Activated CD8-positive, alpha-beta memory T cell treated with anti-CD3 and anti-CD28 coated beads, Interleukin-2, amount 50 U/mL, for 1 hour (primary cell): ENCODE data around the gene SHC2.
"Not testable (repeated sequence)": the region's sequence is repeated elsewhere in the genome, so short reads cannot be mapped to it uniquely, and the experiment has no call there.

ENCODE experiments used
- DNase-seq: peaks from one replicate; pipeline ENCODE4 v3.0.0-alpha.2; 2020; ENCODE audit errors: extremely low read depth

The SHC2 gene

DNA sequence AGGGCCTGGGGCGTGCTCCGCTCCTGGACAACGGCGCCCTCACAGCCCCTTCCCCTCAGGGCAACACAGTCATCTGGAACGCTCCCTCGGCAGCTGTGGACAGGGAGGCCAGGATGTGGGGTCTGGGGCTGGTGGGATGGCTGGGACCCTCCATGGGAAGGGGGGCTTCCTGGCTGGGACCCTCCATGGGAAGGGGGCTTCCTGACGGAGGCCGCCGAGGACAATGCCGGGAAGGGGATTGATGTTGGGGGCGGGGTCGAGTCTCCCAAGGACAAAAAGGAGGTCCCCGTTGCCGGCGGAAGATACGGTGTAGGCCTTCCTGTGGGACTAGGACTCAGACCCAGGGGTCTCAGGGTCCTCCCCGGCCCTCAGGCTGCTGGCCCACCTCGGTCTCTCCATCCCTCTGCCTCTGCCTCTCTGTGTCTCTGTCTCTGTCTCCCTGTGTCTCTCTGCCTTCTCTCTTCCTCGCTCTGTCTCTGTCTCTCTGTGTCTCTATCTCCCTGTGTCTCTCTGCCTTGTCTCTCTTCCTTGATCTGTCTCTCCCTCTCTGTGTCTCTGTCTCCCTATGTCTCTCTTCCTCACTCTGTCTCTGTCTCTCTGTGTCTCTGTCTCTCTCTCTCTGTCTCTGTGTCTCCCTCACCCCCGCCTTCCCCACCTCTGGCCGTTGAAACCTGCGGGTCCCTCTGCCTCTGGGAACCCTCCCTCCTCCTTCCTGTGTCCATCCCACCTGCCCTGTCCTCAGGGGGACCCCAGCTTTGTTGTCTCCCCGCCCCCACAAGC, 32.7 kb upstream of the SHC2 start:
- no peak for DNase-seq

- DNase-seq: no peak
Observed at GRCh38 chr19:492091-492531, 31.3 kb upstream of the SHC2 start.

- no peak for DNase-seq
Observed at GRCh38 chr19:491146-491741, 30.4 kb upstream of the SHC2 start.

DNA sequence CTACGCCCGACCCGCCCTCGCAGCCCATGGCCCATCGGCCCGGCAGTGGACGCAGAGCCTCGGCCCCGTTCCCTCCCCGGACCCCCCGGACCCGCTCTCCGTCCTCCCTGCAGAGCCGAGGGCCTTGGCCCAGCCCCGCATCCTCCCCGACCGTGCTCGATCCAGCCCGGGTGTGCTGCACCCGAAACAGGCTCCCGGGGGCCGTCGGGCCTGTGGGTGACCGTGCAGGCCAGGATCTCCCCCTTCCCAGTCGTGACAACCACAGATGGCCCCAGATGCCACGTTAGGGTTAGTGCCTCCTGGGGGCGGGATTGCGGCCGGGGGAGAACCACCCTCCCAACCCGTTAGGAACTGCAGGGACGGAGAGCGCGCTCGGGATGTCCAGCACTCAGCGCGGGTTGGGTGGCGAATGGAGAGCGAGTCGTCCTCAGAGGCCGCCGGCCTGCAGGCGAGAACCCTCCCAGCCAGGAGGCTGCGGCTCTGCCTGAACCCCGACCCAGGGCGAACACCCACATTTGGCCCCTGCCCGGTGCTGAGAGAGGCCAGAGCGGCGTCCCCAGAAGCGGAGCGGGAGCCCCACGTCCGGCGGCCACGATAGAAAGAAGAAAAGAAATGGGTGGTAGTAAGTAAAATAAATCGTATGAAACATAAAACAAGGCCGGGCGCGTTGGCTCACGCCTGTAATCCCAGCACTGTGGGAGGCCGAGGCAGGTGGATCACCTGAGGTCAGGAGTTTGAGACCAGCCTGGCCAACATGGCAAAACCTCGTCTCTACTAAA, 28.8 kb upstream of the SHC2 start:
- no peak for DNase-seq

GRCh38 chr19:488505-489417, 27.9 kb upstream of the SHC2 start:
- peak; percentile 70 for DNase-seq

GRCh38 chr19:485583-486236, 24.9 kb upstream of the SHC2 start:
- DNase-seq: no peak

- no peak for DNase-seq
Observed at GRCh38 chr19:485077-485476, 24.2 kb upstream of the SHC2 start.

- no peak for DNase-seq
Observed at GRCh38 chr19:484494-484893, 23.7 kb upstream of the SHC2 start.

DNA sequence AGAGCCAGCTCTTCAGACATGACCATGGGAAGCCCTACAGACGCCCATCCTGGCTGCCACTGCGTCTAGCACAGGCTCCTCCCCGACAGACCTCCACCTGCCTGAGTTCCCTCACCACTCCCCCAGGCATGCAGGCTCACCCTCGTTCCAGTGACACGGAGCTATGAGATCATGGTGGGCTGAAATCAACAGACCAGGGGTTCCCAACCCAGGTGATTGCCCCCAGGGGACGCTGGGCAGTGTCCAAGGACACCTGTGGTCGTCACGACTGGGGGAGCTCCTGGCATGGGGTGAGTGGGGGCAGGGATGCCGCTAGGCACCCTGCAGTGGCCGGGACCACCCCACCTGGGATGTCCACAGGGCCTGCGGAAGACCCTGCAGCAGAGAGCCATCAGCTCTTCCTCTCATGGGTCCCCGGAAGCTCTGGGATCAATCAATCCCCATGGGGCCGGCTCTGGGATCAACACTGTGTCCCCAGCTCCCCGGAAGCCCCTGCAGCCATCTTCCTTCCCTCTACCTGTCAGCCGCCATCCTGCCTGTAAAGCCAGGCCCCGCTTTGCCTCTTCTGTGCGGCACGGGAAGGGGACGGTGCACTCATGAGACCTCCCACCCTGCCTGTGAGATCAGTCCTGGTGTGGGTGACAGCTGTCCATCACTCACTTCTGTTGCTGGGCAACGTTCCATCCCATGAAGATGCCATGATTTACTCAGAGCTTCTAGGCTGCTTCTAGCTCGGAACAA, 22.7 kb upstream of the SHC2 start:
- no peak for DNase-seq

DNA sequence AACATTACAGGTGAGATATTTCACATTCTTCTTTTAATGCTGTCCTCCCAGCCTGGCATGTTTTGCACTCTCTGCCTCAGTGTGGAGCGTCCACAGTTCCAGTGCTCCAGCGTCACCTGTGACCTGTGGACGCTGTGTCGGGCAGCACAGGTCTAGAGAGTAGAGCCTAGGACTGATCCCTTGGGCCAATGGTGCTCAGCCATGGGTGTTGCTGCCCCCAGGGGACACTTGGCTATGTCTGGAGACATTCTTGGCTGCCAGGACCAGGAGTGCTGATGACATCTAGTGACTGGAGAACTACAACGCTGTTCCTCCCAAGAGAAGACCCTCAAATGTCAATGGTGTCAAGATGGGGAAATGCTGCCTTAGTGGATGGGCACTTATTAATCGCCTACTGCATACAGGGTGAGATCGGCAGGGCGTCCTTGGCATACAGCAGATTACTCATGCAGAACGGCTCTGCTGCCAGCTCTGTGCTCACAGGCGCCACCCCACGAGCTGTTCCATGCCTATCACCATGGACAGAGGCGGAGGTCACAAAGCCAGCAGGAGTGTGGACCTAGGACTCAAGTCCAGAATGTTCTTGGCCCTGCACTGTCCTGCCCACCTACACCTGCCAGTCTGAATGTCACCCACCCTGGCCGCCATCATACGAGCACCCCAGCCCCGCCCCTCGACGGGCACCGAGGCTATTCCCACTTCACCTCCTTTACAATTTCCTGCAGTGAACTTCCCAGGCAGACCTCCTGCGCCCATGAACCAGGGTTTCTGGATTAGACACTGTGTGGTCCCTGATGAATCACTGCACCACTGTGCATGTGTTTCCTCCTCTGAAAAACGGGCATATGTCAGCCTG, 21.6 kb upstream of the SHC2 start:
- DNase-seq: no peak

GRCh38 chr19:481100-481499, 20.3 kb upstream of the SHC2 start:
- DNase-seq: not testable (repeated sequence)

- DNase-seq: no peak
Observed at GRCh38 chr19:480016-480855, 19.4 kb upstream of the SHC2 start.

DNA sequence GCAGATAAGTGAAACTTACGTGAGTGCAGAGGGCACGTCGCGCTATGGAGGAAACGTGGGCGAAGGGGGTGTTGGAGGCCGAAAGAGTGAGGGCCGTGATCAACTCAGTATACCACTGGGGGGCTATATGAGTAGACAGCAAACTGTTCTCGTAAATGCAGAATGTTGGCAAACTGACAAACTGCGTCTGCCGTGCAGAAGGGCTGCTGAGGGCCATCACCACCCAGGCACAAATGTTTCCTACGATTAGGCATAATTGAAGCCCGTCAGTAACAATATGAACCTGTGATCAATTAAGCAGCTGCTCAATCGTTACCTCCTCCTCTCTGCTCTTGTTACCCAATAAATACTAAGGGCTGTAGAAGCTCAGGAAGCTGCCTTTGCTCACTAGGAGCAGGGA, 18.1 kb upstream of the SHC2 start:
- DNase-seq: no peak

DNA sequence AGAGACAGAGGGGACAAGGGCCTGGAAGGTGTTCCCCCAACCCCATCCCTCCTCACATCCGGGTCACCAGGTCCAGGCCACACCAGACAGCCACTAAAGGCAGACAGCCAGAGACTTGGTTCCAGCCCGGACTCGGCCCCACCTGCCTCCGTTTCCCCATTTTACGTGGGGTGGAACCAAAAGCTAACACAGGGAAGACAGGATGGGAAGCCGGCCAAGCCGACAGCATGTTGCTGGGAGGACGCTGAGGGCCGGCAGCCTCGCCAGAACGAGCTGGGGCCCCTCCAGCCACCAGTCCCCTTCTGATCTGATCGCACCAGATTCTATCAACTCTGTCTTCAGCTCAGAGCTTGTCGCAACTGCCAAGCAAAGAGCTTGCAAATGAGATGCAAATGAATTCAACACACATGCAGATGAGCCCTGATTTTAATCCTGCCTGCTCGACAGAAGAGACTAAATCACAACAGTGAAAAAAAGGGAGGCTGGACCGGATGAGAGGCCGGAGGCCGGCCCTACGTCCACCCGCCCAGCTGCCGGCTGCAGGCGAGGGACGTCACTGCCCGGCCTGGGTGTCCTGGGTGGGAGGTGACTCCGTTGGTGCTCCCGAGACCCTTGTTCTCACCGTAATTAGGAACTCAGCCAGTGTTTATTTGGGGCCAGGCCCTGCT, 17.5 kb upstream of the SHC2 start:
- no peak for DNase-seq

- no peak for DNase-seq
Observed at GRCh38 chr19:475360-475759, 14.5 kb upstream of the SHC2 start.

DNA sequence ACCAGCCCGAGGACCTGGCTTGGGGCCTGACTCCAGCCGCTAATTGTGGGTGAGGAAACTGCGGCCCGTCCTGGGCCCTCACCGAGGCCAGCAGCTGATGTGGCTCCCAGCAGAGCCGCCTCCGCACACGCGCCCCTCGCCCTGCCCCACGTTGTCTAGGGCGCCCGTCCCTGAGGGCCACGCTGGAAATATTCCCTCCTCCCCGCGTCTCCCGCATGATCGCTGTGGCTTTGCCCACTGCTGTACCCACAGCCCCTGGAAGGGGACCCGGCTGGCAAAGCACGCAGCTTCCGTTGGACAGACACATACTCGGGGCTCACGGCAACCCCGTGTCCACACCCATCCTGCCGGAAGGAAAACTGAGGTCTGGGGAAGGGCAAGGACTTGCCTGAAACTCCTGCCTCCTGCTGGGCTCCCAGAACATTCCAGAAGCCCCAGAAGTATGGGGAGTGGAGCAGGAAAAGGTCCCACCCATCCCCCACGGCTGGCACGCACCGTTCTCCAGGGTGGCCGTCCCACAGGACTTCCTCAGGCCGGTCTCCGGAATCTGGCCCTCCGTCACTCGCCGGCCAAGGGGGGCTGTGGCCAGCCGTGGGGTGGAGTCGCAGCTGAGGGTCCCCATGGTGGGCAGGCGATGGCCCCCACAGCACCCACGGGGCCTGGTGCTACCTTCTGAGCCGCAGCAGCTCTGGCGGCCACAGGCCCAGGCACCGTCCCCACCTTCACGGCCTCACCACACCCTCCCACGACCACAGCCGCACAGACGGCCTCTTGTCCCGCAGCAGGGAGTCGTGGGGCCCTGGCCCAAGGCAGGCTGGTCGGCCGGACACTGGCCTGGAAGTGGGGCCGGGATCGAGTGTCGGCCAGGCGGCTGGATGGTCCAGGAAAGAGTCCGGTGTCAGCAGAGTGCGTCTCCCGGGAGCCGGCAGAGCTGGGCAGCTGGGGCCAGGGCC, 13.6 kb upstream of the SHC2 start:
- DNase-seq: no peak
